Tibial nerve (tissue), 3 donors: ENCODE measurements around the gene COL4A2.

Source experiments
- POLR2A ChIP-seq, 2 donors: fragments of 450-650 bp; IDR thresholded peaks; one replicate each; pipeline ENCODE4 v1.6.1; 2017; ENCODE audit warnings: antibody characterized with exemption in 2 of 2, mild to moderate bottlenecking in 2 of 2, moderate library complexity in 2 of 2
- TF ChIP-seq, protein P1 (sequence below), 5 experiments: fragments of 200-600 bp in 3 of 5; fragments of 450-650 bp in 2 of 5; sonication (generic) in 3 of 5; IDR thresholded peaks; one replicate each; pipeline ENCODE4 v1.5.1; 2016 to 2019; ENCODE audit warnings: antibody characterized with exemption in 5 of 5, mild to moderate bottlenecking in 3 of 5, moderate library complexity in 2 of 5

DNA sequence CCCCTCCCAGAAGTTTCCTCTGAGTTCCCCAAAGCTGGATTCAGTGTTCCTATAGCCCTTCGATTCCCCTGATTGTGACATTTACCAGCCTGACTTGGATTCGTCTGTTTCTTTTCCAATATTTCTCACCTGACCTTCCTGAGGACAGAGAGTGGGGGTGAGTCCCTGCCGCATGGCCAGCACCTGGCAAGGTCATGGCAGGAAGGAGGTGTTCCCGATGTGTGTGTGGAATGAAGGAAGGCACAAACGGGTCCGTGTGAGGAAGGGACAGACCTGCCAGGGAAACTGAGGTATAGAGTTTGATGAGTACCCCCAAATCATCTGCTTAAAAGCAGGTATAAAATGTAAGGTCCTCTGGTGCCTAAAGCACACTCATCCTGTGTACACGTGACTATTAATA, 3.4 kb upstream of the COL4A2 start:
- TF ChIP-seq POLR2A (IDR thresholded peaks at IDR 0.05) = no peak
- TF ChIP-seq, protein P1, sequence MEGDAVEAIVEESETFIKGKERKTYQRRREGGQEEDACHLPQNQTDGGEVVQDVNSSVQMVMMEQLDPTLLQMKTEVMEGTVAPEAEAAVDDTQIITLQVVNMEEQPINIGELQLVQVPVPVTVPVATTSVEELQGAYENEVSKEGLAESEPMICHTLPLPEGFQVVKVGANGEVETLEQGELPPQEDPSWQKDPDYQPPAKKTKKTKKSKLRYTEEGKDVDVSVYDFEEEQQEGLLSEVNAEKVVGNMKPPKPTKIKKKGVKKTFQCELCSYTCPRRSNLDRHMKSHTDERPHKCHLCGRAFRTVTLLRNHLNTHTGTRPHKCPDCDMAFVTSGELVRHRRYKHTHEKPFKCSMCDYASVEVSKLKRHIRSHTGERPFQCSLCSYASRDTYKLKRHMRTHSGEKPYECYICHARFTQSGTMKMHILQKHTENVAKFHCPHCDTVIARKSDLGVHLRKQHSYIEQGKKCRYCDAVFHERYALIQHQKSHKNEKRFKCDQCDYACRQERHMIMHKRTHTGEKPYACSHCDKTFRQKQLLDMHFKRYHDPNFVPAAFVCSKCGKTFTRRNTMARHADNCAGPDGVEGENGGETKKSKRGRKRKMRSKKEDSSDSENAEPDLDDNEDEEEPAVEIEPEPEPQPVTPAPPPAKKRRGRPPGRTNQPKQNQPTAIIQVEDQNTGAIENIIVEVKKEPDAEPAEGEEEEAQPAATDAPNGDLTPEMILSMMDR (IDR thresholded peaks at IDR 0.05) = no peak
